Sciatic nerve (tissue), 2 donors: Measurements from ENCODE around the gene RPL22L1. TPM values are rescaled to one million over a fixed set of nuclear protein-coding genes. Genes with fewer than 3 reads are reported as not detected.
"Not testable (repeated sequence)": the region's sequence is repeated elsewhere in the genome, so short reads cannot be mapped to it uniquely, and the experiment has no call there.

Source experiments
- ATAC-seq: fragments of 200-7000 bp; cut with Tn5 transposase; one replicate; pipeline ENCODE4 v1.9.1; 2020; ENCODE audit warnings: mild to moderate bottlenecking, moderate library complexity
- DNase-seq: peaks from one replicate; pipeline ENCODE4 v3.0.0-alpha.2; 2020; ENCODE audit warnings: low spot score
- intact Hi-C: fragments of 100-400 bp; cut with DNase I; formaldehyde crosslinking; loops from one replicate; pipeline ENCODE4 v1.14.2; 2022
- total RNA-seq: library from RNA; stranded (reverse); fragmentation: NEBNext Ultra II Directional; extraction: Animal tissue kit (Norgen Biotek cat#: 25700); gene quantifications from one replicate; pipeline ENCODE4 v1.2.1, GENCODE V29; 2021
- donor health status: DM: no; HTN: no; CAD: no.
- donor health status: DM: no; HTN: no; CAD: no.

The RPL22L1 gene
- total RNA-seq, 1 donor from 2014 or later = 41.5 TPM

- ATAC-seq = peak; percentile 92
- intact Hi-C loops = no loop called here
Observed at GRCh38 chr3:170840291-170840859, 29.6 kb downstream of the RPL22L1 start.

GRCh38 chr3:170839518-170840100 lies 30.4 kb downstream of the RPL22L1 start:
- intact Hi-C loops = no loop called here
- ATAC-seq = no peak
- no peak for DNase-seq

More at GRCh38 chr3:170840291-170840859, 29.6 kb downstream of the RPL22L1 start:
- no peak for DNase-seq

GRCh38 chr3:170836491-170836890 lies 33.5 kb downstream of the RPL22L1 start:
- DNase-seq = no peak
- ATAC-seq = no peak
- intact Hi-C loops = no loop called here

GRCh38 chr3:170835336-170835735 lies 34.7 kb downstream of the RPL22L1 start:
- ATAC-seq (peak; percentile 60), DNase-seq (no peak)
- intact Hi-C loops = no loop called here

- intact Hi-C loops = no loop called here
- DNase-seq (no peak), ATAC-seq (no peak)
Observed at GRCh38 chr3:170830580-170830979, 39.4 kb downstream of the RPL22L1 start.

- intact Hi-C loops = no loop called here
- DNase-seq (no peak), ATAC-seq (peak; percentile 63)
Observed at GRCh38 chr3:170829546-170830272, 40.3 kb downstream of the RPL22L1 start.

- DNase-seq (no peak), ATAC-seq (no peak)
- intact Hi-C loops = no loop called here
Observed at GRCh38 chr3:170826047-170826446, 43.9 kb downstream of the RPL22L1 start.

GRCh38 chr3:170823562-170823961 lies 46.4 kb downstream of the RPL22L1 start:
- ATAC-seq, intact Hi-C loops, DNase-seq: not testable (repeated sequence)

- intact Hi-C loops, DNase-seq, ATAC-seq: not testable (repeated sequence)
Observed at GRCh38 chr3:170818325-170818724, 51.7 kb downstream of the RPL22L1 start.

- DNase-seq, intact Hi-C loops, ATAC-seq: not testable (repeated sequence)
Observed at GRCh38 chr3:170817471-170817870, 52.5 kb downstream of the RPL22L1 start.

- no peak for DNase-seq
- ATAC-seq = no peak
- intact Hi-C loops = no loop called here
Observed at GRCh38 chr3:170816841-170817240, 53.2 kb downstream of the RPL22L1 start.

- intact Hi-C loops = no loop called here
- ATAC-seq = no peak
Observed at GRCh38 chr3:170816341-170816740, 53.7 kb downstream of the RPL22L1 start.

GRCh38 chr3:170815936-170816335 lies 54.1 kb downstream of the RPL22L1 start:
- intact Hi-C loops = no loop called here
- ATAC-seq (no peak), DNase-seq (no peak)

More at GRCh38 chr3:170816341-170816740, 53.7 kb downstream of the RPL22L1 start:
- DNase-seq = no peak

GRCh38 chr3:170815340-170815739 lies 54.7 kb downstream of the RPL22L1 start:
- ATAC-seq = no peak
- intact Hi-C loops = no loop called here
- DNase-seq = no peak

Other genes with a start within 250 kb of the RPL22L1 start
- gene EIF5A2, start 38.4 kb upstream of the RPL22L1 start, total RNA-seq = 19.1 TPM
- not detected for gene SLC2A2, start 156.5 kb upstream of the RPL22L1 start, total RNA-seq